Transverse colon (tissue), 4 donors: ENCODE data around the gene MTHFD2L. TPM values are rescaled to one million over a fixed set of nuclear protein-coding genes. Genes with fewer than 3 reads are reported as not detected.

ENCODE experiments used
- DNase-seq: peaks from one replicate; pipeline ENCODE4 v3.0.0-alpha.2; 2019
- H3K27ac ChIP-seq, 4 donors: fragments of 200-600 bp; sonication (generic); 2 replicates each; pipeline ENCODE4 v1.5.1; 2016 to 2018; ENCODE audit warnings: inconsistent platforms in 4 of 4
- H3K27me3 ChIP-seq: fragments of 200-600 bp; sonication (generic); 2 replicates; pipeline ENCODE4 v1.5.1; 2017; ENCODE audit warnings: inconsistent platforms
- H3K36me3 ChIP-seq, 4 donors: fragments of 200-600 bp; sonication (generic); 2 replicates each; pipeline ENCODE4 v1.5.1; 2017 to 2019; ENCODE audit warnings: inconsistent platforms in 4 of 4
- H3K4me1 ChIP-seq, 4 donors: fragments of 200-600 bp; sonication (generic); 2 replicates each; pipeline ENCODE4 v1.5.1; 2017 to 2020; ENCODE audit warnings: inconsistent platforms in 4 of 4
- H3K4me3 ChIP-seq, 4 donors: fragments of 200-600 bp; sonication (generic); 1 replicate in 1 of 4; 2 replicates in 3 of 4; pipeline versions ENCODE4 v1.5.1 to v1.6.1; 2017 to 2019; ENCODE audit warnings: inconsistent platforms in 4 of 4
- H3K9me3 ChIP-seq, 2 donors: fragments of 200-600 bp; sonication (generic); 2 replicates each; pipeline ENCODE4 v1.5.1; 2017 to 2019; ENCODE audit warnings: inconsistent platforms in 2 of 2
- EP300 ChIP-seq: sonication (generic); formaldehyde crosslinking; IDR thresholded peaks from one replicate; pipeline ENCODE4 v1.6.1; 2017; ENCODE audit warnings: antibody characterized with exemption, low read depth
- POLR2A ChIP-seq: fragments of 450-650 bp; IDR thresholded peaks from one replicate; pipeline ENCODE4 v1.6.1; 2016; ENCODE audit warnings: antibody characterized with exemption, mild to moderate bottlenecking, moderate library complexity
- POLR2AphosphoS5 ChIP-seq, 3 donors: sonication (generic); formaldehyde crosslinking; IDR thresholded peaks; one replicate each; pipeline ENCODE4 v1.6.1; 2016; ENCODE audit warnings: antibody characterized with exemption in 3 of 3
- WGBS, 2 donors: methylation state at CpG; one replicate each; pipeline ENCODE4 v1.1.5; 2018; ENCODE audit warnings: low coverage in 1 of 2; 5-methylcytosine and 5-hydroxymethylcytosine counted together
- in situ Hi-C, 4 donors: fragments of 200-750 bp; cut with MboI; loops; one replicate each; pipeline versions ENCODE4 v1.15.0 to v1.15.1; 2017; ENCODE audit warnings: low sequenced_read_pairs in 3 of 4, low pct_ligation_motif_present in 1 of 4, low pct_unique_long_range_greater_than_20kb in 1 of 4
- intact Hi-C: fragments of 100-400 bp; cut with DNase I; formaldehyde crosslinking; loops from one replicate; pipeline ENCODE4 v1.15.1; 2023; ENCODE audit warnings: low total_unique reads
- total RNA-seq, 4 donors: library from RNA; depleted of rRNA; stranded (reverse); fragments of >200 nt; gene quantifications; one replicate each; pipeline ENCODE4 v1.1.0, GENCODE V29; 2016
- TF ChIP-seq, protein P1 (sequence below), 5 experiments: fragments of 200-600 bp in 3 of 5; fragments of 450-650 bp in 2 of 5; sonication (generic) in 3 of 5; IDR thresholded peaks; 1 replicate in 2 of 5; 2 replicates in 3 of 5; pipeline ENCODE4 v1.5.1; 2016 to 2017; ENCODE audit warnings: antibody characterized with exemption in 5 of 5, inconsistent platforms in 3 of 5, mild to moderate bottlenecking in 2 of 5, moderate library complexity in 1 of 5

MTHFD2L gene
- total RNA-seq, 4 donors from 2014 or later, result 7.6 to 18.1 (median 12.7) TPM

DNA sequence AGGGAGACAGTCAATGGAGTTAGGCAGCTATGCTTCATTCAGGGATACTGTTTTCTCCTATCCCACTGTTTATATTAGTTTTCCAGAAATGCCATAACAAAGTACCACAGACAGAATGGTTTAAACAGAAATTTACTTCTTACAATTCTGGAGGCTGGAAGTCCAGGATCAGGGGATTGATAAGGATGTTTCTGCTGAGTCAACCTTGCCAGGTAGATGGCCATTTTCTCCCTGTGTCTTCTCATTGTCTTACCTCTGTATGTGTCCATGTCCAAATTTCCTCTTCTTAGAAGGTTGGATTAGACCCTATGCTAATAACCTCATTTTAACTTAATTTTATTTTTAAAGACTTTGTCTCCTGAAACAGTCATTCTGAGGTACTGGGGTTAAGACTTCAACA lies 129.9 kb downstream of the MTHFD2L start:
- H3K36me3 ChIP-seq, result no peaks in the 10 kb centered on the region
- in situ Hi-C loops, result no loop called here
- DNase-seq, result no peak
- H3K9me3 ChIP-seq, result no peaks in the 10 kb centered on the region
- no peak overlapping the region for H3K4me3 ChIP-seq
- no peak overlapping the region for H3K27ac ChIP-seq
- intact Hi-C loops, result no loop called here
- H3K27me3 ChIP-seq, result no peaks in the 10 kb centered on the region
- no peaks in the 10 kb centered on the region for H3K4me1 ChIP-seq
- TF ChIP-seq POLR2A, result no peak
- no peak for TF ChIP-seq EP300
- TF ChIP-seq, protein P1, sequence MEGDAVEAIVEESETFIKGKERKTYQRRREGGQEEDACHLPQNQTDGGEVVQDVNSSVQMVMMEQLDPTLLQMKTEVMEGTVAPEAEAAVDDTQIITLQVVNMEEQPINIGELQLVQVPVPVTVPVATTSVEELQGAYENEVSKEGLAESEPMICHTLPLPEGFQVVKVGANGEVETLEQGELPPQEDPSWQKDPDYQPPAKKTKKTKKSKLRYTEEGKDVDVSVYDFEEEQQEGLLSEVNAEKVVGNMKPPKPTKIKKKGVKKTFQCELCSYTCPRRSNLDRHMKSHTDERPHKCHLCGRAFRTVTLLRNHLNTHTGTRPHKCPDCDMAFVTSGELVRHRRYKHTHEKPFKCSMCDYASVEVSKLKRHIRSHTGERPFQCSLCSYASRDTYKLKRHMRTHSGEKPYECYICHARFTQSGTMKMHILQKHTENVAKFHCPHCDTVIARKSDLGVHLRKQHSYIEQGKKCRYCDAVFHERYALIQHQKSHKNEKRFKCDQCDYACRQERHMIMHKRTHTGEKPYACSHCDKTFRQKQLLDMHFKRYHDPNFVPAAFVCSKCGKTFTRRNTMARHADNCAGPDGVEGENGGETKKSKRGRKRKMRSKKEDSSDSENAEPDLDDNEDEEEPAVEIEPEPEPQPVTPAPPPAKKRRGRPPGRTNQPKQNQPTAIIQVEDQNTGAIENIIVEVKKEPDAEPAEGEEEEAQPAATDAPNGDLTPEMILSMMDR (IDR thresholded peaks at IDR 0.05), result no peak
- no peak for TF ChIP-seq POLR2AphosphoS5 (IDR thresholded peaks at IDR 0.05)

DNA sequence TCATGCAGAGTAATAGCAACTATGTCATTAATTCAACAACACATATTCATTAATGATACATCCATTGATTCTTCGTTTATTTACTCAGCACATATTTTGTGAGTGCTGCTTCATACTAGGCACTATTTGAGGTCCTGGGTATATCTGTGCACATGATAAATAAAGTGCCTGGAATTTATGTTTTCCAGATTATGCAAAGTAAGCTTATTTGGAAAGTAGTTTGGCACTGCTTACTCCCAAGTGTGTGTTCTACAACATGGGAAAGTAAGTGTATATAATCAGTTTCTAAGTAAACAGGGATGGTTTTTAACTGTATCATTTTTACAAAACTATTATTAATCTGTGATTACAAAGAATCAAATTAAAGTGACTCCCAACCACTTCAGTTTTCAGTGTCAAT lies 133.6 kb downstream of the MTHFD2L start:
- Histone ChIP-seq H3K9me3 (no peaks in the 10 kb centered on the region), H3K36me3 (no peaks in the 10 kb centered on the region), H3K4me3 (no peak overlapping the region), H3K4me1 (no peaks in the 10 kb centered on the region), H3K27me3 (no peaks in the 10 kb centered on the region), H3K27ac (no peak overlapping the region)
- 86 to 90% methylated on average over 1 of the region's 1 CpG for WGBS, 2 donors
- intact Hi-C loops, result no loop called here
- no peak for TF ChIP-seq EP300
- in situ Hi-C loops, result no loop called here
- DNase-seq, result no peak

GRCh38 chr4:74292111-74292870 lies 134.4 kb downstream of the MTHFD2L start:
- no peak for DNase-seq
- TF ChIP-seq, protein P1 (IDR thresholded peaks at IDR 0.05), result no peak
- TF ChIP-seq EP300, result no peak
- no peak for TF ChIP-seq POLR2AphosphoS5 (IDR thresholded peaks at IDR 0.05)
- no peak for TF ChIP-seq POLR2A
- Histone ChIP-seq H3K9me3 (no peaks in the 10 kb centered on the region), H3K4me3 (no peak overlapping the region), H3K4me1 (no peaks in the 10 kb centered on the region), H3K36me3 (no peaks in the 10 kb centered on the region), H3K27ac (no peak overlapping the region), H3K27me3 (no peaks in the 10 kb centered on the region)
- in situ Hi-C loops, result no loop called here
- intact Hi-C loops, result no loop called here

- Histone ChIP-seq H3K9me3 (no peaks in the 10 kb centered on the region), H3K4me1 (no peaks in the 10 kb centered on the region), H3K4me3 (no peak overlapping the region), H3K27ac (no peak overlapping the region), H3K36me3 (no peaks in the 10 kb centered on the region), H3K27me3 (no peaks in the 10 kb centered on the region)
- in situ Hi-C loops, result no loop called here
- WGBS, 2 donors, result 86 to 93% methylated on average over 2 of the region's 2 CpGs
- intact Hi-C loops, result no loop called here
- DNase-seq, result no peak
- TF ChIP-seq, protein P1 (IDR thresholded peaks at IDR 0.05), result no peak
- TF ChIP-seq EP300 (no peak), POLR2A (no peak), POLR2AphosphoS5 (IDR thresholded peaks at IDR 0.05) (no peak)
Observed at GRCh38 chr4:74293558-74293957, 135.6 kb downstream of the MTHFD2L start.

GRCh38 chr4:74294681-74295080 lies 136.8 kb downstream of the MTHFD2L start:
- DNase-seq, result no peak
- H3K27me3 ChIP-seq, result no peaks in the 10 kb centered on the region
- in situ Hi-C loops (no loop called here), intact Hi-C loops (no loop called here)
- H3K27ac ChIP-seq, result no peak overlapping the region
- WGBS, 2 donors, result 80 to 92% methylated on average over 1 of the region's 1 CpG
- no peaks in the 10 kb centered on the region for H3K9me3 ChIP-seq
- H3K4me3 ChIP-seq, result no peak overlapping the region
- no peak for TF ChIP-seq POLR2AphosphoS5 (IDR thresholded peaks at IDR 0.05)
- TF ChIP-seq EP300, result no peak
- no peak for TF ChIP-seq POLR2A
- TF ChIP-seq, protein P1 (IDR thresholded peaks at IDR 0.05), result no peak
- no peaks in the 10 kb centered on the region for H3K36me3 ChIP-seq
- H3K4me1 ChIP-seq, result no peaks in the 10 kb centered on the region
